Erythroblast (primary cell): ENCODE results near the gene TRIM33.

ENCODE experiments used
- DNase-seq, 2 experiments: peaks; one replicate each; lab custom pipeline; 2025; lab: John Stamatoyannopoulos, UW
- GATA1 ChIP-seq: IDR thresholded peaks from 2 replicates; pipeline ENCODE4 v1.6.1; 2011; ENCODE audit warnings: low read depth, mild to moderate bottlenecking, control low read depth, low read length, moderate library complexity
- POLR2A ChIP-seq: IDR thresholded peaks from 2 replicates; pipeline ENCODE4 v1.6.1; 2011; ENCODE audit warnings: mild to moderate bottlenecking, low read length

The TRIM33 gene

DNA sequence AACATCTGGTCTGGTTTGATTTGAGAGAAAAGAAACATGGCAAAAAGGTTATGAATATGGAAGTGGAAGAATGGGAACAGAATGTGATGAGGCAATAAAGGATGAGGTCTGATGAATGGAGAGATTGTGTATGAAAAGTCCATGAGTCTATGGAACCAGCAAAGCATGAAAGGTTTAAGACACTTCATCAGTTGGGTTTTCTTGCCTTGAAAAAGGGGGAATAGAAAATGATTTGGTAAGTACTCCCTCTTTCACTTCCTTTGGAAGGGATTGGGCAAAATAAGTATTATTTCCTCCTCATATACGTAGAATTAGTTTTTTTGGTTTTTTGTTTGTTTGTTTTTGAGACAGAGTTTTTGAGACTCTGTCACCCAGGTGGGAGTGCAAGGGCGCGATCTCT, 155.8 kb downstream of the TRIM33 start:
- no peak for DNase-seq
- TF ChIP-seq GATA1: no peak
- TF ChIP-seq POLR2A: no peak

DNA sequence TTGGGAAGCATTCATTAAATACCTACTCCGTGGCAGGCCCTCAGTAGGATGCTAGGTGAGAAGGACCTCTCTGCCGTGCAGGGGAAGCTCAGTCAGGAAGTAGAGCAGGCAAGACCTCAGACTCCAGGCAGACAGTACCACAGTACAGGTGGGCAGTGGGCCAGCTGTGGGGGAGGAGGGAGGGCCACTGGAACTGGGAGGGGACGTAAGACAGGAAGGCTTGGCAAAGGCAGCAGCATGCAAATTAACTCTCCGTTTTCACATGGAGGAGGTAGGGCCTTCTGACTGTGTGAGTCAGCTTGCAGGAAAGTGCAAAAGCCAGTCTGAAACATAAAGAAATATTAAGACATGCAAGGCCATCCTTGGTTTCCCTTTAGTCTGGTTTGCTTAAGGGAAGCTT, 157.7 kb downstream of the TRIM33 start:
- no peak for DNase-seq
- TF ChIP-seq POLR2A: no peak
- no peak for TF ChIP-seq GATA1

DNA sequence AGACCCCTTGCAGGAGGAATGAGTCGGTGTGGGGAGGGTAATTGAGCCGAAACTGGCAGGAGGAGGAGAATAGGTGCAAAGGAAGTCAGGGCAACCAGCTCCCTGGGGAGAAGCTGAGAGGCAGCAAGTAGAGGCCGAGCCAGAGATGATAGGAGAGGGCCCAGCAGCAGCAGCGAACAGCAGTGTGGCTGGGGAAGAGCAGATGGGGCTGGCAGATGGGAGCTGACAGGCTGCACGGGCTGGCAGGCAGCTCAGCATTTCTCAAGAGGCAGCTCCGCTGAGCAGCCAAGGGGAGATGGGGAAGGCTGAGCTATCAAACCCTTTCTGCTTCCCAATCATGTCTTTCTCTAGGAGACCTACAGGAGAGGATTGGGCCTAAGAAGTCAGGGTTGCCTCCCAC, 158.2 kb downstream of the TRIM33 start:
- TF ChIP-seq GATA1 (no peak), POLR2A (no peak)
- no peak for DNase-seq

DNA sequence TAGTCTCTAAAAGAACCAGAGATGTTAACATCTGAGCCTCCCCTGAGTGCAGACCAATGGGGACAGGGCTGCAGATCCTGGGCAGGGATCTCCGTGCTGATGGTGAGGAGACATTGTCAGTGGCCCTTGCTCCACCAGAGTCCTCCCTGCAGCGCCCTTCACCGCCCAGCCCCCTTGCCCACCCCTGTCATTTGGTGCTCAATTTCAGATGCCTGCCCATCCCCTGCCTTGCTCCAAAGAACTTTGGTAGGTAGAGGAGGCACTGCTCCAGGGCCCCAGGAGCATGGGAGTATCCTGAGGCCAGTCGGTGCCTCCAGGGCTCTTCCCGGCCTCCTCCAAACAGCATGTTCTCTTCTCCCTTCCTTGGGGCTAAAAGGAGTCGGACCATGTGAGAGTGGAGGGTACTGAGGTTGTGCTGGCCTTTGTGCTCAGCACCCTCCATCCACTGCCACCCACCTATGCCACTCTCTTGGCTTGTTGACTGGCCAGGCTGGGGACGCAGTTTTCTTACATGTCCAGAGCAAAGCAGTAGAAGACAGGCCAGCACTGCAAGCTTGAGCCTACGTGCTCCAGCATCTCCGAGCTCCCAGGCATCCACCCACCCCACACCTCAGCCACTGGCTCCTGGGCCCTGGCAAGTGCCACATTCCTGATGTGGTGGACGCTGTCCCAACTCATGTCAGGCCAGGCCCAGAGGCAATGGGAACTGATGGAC, 160.1 kb downstream of the TRIM33 start:
- DNase-seq: no peak
- TF ChIP-seq GATA1 (no peak), POLR2A (no peak)

DNA sequence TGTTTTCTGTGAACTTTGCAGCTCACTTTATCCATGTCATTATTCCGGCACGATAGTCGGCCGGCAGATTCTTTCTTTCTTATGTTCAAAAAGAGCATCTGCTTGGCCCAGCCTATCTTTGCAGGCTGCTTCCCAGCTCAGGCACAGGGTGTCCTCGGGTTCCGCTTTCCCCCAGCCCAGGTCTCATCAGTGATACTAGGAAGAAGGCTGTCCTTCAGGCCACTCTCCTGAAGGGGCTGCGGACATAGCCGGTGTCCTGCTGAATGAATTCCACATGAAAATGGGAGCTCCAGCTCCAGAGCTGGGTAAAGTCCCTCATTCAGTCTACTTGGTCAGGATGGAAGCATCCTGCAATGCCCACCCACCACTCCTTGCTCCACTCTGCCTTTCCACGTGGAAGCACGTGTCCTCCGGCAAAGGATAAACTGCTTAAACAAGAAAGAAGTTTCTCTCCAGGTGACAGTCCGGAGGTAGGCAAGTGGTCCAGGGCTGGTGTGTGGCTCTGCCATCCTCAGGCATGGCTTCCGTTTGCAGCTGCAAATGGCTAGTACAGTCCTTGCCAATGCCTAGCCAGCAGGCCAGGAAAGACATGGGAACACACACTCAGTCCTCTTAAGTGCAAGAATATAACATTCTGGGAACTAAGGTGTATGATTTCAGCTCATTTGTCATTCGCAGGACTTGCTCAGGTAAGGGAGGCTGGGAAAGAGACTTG, 161.0 kb downstream of the TRIM33 start:
- no peak for DNase-seq
- TF ChIP-seq POLR2A: no peak
- TF ChIP-seq GATA1: no peak

DNA sequence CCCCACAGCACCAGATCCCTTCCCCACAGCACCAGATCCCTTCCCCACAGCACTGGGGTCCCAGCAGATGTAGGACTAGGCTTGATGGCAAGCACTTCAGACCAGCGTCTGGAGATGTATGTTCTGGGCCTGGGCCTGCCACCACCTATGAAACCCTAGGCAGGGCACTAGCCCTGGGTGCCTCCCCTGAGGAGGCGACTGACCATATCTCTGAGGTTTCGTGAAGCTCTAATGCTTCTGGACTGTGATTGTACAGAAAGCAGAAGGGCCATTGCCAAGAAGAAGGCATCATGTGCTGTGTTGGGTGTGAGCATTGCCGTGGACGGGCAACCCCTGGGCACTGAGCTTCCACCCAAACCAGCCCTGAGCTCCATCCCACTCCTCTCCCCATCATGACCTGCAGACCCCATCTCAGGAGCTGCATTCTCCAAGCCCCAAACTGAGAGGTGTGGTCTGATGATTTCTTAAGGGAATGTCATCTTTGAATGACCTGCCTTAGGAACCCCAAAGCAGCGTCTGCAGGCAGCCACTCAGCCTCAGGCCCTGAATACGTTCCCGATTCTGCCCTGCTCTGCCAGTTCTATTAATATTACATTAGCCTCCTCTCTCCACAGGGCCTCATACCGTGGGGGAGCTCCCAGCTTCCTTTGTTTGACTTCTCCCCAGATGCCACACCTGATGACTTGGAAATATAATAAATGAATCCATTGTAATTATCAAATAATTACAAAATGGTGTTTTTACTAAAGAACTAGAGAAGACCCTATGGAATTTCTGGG, 163.4 kb downstream of the TRIM33 start:
- no peak for DNase-seq
- TF ChIP-seq GATA1 (no peak), POLR2A (no peak)

DNA sequence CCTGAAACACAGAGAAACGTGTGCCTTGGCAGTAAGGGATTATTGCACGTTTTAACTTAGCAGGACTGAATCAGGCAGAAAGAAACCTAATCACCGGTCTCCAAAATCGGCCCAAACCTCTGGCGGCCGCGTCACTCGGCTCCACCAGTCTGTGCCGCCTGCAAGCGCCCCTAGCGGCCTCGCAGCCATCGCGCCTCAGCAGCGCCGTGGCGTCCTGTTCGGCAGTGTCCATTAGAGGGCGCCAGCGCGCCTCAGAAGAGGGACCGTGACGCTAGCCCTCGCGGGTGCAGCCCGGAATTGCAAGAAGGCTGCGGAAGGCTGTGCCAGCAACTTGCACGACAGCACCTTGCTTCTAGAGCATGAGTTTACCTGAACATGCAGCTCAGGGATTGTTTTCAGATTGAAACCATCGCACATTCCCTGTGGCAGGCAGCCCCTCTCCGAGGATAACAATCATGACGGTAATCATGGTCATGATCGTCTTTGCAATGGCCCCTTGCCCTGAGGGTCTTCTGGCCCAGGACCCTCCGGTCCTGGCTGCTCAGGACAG, 164.4 kb downstream of the TRIM33 start:
- peak; percentile 93 to 96 for DNase-seq
- TF ChIP-seq POLR2A: no peak
- no peak for TF ChIP-seq GATA1

DNA sequence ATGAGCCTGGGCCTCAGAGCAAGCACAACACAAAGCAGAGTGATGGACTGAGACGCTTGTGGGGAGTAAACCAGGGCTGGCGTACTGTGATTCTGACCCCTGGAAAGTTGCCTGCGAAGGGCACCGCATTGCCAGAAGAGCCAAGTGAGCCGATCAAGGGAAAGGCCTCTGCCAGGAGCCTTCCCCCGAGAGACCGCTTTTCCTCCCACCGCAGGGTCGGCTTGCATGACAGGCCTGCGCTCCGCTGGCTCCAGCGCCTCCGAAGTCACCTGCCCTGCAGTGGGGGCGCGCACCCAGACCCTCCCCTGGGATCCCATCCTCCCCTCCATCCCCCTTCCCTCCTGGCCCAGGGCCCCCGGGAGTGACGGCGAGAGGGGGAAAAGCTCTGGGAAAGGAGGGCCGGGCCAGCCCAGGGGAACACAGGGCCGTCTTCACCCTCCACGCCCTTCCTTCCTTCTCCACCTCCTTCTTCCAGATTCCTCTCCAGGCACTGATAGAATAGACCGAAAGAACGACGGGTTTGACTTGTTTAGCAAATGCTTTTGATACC, 165.0 kb downstream of the TRIM33 start:
- DNase-seq: no peak
- TF ChIP-seq POLR2A: no peak
- no peak for TF ChIP-seq GATA1

DNA sequence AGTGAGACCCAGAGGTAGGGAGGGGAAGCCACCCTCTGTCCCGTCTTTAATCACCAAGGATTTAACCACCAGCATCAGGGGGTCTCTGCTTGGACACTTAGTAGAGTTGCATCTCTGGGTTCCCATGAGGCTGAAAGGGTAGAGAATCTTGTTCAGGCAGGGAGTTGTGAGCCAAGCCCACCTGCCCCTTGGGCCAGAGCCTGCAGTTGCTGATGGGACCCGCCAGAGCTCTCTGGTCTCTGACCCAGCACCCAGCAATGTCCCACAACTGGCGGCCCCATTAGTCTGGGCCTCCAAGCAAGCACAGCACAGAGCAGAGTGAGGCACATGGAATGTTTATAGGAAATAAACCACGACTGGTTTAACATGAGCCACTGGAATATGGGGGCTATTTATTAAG, 166.3 kb downstream of the TRIM33 start:
- DNase-seq: no peak
- TF ChIP-seq POLR2A: no peak
- TF ChIP-seq GATA1: no peak
